IPS-18c (cell line): ENCODE results near the gene RAD51B.

Source experiments
- H3K4me3 ChIP-seq: 2 replicates; pipeline ENCODE4 v1.7.0; 2013; ENCODE audit warnings: low read depth, mild to moderate bottlenecking, low read length, moderate library complexity; ENCODE audit not compliant: insufficient read depth
- H3K9me3 ChIP-seq: one replicate; pipeline ENCODE4 v1.6.1; 2013; ENCODE audit warnings: mild to moderate bottlenecking, low read length, moderate library complexity; ENCODE audit not compliant: control insufficient read depth, insufficient read depth

The RAD51B gene

DNA sequence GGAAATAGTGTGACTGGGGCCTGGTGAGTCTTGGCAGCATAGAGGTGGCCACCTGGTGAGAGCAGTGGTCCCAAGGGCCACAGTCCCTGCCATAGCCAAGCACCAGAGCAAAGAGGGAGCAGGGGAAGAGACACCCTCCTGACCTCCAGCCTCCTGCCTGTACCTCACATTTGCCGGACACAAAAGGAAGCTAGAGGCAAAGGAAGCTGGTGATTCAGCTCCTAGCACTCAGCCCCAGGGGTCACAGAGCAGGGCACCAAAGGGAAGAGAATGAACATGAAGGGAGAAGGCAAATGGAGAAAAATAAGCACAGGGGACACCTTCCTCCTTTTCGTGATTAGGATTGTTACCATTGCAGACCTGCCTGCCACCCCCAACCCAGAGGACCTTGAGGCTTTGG lies 756.5 kb downstream of the RAD51B start:
- Histone ChIP-seq H3K4me3 (no peak overlapping the region), H3K9me3 (no peaks in the 10 kb centered on the region)

DNA sequence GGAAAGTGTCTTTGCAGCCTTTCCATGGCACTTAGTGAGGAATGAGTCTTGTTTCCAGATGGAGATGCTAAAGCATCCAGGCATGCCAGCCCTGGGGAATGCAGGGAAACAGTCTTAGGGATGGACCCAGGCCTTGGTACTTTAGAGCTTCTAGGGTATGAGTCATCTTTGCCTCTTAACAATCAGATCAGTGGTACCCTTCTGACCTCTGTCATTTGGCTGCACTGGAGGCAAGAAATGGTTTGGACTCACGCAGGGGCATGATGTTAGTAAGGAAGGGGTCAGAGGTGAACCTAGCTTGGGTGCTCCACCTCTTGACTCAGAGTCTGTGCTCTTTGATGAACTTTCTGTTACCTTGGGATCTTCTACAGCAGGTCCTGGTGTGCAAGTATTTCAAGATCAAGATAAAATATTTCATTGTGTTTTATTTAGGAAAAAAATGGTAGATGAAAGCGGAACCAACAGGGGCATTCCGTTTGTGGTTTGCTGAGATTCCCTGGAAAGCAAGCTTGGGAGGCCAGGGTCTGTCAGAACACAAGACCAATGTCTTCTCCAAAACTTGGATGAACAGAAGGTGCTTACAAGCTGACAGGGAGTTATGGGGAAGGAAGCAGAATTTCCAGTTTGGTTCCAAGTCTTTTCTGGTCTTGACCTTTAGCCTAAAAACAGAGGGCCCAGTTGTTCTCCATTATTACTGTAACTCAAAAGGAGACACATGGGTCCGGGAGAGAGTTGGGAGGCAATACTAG lies 757.1 kb downstream of the RAD51B start:
- H3K4me3 ChIP-seq: no peak overlapping the region
- H3K9me3 ChIP-seq: no peaks in the 10 kb centered on the region

DNA sequence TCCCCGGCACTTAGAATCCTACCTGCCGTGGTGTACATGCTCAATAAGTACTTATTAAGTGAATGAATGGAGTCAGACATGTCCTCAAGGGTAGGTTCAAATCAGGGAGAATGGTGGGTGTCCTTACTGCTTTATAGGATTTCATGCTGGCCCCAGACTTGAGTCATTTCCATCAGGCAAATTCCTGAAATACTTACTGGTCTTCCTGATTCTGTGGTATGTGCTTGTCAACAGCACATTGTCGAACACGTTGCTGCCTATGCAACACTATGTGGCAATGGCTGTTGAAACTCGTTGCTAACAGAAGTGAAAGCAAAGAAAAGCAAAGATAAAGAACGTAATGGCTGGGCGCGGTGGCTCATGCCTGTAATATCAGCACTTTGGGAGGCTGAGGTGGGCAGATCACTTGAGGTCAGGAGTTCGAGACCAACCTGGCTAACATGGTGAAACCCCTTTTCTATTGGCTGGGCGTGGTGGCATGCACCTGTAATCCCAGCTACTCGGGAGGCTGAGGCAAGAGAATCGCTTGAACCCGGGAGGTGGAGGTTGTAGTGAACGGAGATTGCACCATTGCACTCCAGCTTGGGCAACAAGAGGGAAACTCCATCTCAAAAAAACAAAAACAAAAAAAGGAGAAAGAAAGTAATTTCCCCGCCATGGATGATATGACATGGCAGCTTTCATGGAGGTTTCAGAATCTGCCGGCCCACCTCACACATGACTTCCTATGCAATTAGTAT lies 758.4 kb downstream of the RAD51B start:
- Histone ChIP-seq H3K9me3 (no peaks in the 10 kb centered on the region), H3K4me3 (no peak overlapping the region)

DNA sequence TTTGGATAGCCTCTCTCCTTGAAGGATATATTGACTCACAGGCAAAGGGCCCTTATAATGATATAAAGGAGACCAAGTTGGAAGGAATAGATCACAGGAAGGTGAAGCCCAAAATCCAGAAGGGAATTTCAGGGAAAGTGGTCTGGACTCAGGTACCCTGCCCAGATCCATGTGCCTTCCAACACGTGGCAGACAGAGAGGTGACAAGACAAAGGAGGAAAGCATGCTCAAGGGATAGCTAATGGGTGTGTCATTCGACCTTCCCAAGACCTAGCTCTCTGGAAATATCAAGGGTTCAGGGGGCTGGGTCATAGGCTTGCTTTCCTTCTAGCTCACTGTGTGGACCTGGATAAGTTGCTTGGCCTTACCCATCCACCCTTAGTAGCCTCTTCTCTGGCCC lies 759.0 kb downstream of the RAD51B start:
- Histone ChIP-seq H3K9me3 (no peaks in the 10 kb centered on the region), H3K4me3 (no peak overlapping the region)

DNA sequence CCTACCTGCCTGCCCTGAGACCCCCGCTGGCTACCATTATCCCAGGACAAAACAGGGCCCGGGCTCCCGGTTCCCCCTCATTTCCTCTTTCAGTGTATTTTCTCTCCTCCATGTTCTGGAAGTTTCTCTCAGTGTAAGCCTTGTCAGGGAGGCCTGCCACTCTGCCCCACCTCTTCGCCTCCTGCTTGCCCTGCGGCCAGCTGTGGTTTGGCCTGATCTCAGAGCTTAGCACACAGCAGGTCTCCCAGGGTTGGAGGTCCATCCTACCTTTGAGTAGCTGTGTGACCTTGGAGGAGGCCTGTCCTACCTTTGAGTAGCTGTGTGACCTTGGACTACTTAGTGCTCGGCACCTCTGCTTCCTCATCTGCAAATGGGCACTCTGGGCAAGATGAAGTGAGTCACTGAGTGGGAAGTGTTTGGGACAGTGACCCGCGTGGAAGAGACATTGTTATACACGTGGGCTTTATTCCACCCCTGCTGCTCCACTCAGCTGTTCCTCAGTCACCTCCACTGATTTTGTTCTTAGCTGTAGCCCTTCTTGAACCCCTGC lies 760.6 kb downstream of the RAD51B start:
- Histone ChIP-seq H3K4me3 (no peak overlapping the region), H3K9me3 (no peaks in the 10 kb centered on the region)

DNA sequence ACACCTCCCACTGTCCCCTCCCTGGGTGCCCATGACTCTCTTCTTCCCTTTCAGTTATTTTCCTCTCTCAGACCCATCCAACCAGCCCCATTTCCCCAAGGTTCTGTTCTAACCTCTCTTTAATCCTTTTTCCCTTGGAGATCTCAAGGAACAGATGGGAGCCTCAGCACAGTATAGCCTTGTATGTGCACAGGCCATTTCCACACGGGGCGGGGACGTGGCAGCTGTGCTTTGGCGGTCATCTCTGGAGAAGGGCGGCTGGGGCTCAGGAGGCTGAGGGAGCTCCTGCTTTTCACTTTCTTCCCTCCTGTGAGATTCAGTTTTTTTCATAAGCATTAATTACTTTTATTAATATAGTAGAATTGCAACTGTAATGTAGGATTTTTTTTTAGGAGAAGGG lies 761.1 kb downstream of the RAD51B start:
- H3K4me3 ChIP-seq: no peak overlapping the region
- H3K9me3 ChIP-seq: no peaks in the 10 kb centered on the region

DNA sequence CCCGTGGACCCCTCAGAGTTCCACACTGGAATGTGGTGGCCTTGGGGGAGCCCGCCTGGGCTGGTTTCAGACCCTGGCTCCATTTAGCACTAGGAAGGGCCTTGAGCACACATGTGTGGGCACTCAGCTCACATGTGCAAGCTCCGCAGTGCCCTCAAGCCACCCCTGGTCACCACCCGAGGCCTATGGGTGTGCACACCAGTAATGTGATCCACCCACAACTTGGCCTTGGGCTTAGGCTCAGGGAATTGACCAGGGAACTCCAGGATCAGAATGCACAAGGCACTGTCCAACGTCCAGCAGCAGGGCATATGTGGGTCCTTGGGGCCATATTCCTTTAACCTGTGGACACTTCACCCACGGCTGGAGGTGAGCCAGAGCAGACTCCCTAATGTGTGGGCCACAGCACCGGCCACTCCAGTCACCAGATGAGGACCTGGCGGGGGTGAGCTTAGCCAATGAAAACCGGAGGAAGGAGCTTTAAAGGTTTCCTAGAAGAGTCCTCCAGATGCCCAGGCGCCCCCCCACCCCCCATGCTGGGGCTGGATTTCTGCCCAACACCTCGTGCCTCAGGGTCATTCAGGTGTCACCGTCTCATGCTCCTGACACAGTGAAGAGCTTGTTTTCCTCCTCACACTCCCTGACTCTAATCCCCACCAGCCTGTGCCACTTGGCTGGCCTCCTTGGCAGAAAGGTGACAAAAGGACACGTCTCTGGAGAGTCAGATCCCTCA lies 764.1 kb downstream of the RAD51B start:
- no peak overlapping the region for H3K4me3 ChIP-seq
- no peaks in the 10 kb centered on the region for H3K9me3 ChIP-seq

DNA sequence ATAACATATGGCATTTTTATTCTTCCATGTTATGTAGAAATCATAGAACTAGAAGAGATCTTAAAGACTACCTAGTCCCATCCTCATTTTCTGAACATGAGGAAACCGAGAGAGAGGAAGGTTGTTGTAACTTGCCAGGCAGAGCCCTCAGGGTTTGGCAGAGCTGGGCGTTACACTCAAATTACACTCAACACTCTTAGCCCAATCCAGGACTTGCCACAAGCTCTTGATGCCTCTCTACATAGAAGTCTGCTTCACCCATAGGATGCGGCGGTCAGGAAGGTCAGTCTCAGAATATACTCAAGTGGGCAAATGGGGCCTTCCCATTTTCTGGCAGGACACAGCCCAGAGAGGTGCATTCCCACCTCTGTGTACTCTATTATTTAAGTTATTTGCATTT lies 765.2 kb downstream of the RAD51B start:
- H3K4me3 ChIP-seq: no peak overlapping the region

DNA sequence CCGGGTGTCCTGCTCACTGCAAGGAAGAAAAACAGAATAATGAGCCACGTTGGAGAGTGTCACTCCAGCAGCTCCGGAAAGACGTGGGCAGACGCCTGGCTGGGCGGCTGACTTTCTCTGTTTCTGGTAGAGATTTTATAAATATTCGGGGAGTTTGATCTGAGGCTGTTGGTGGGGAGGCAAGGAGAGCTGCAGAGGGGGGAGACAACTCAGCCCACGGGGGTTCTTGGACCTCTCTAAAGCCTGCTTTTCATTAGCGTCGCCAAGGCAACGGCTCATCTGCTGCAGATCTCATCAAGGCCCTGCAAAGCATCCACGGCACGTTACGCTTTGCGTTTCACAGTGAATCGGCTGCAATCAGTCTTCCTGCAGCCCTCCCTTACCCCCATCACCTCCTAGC lies 766.1 kb downstream of the RAD51B start:
- no peak overlapping the region for H3K4me3 ChIP-seq
- no peaks in the 10 kb centered on the region for H3K9me3 ChIP-seq

More for the DNA sequence above, 765.2 kb downstream of the RAD51B start:
- no peaks in the 10 kb centered on the region for H3K9me3 ChIP-seq

DNA sequence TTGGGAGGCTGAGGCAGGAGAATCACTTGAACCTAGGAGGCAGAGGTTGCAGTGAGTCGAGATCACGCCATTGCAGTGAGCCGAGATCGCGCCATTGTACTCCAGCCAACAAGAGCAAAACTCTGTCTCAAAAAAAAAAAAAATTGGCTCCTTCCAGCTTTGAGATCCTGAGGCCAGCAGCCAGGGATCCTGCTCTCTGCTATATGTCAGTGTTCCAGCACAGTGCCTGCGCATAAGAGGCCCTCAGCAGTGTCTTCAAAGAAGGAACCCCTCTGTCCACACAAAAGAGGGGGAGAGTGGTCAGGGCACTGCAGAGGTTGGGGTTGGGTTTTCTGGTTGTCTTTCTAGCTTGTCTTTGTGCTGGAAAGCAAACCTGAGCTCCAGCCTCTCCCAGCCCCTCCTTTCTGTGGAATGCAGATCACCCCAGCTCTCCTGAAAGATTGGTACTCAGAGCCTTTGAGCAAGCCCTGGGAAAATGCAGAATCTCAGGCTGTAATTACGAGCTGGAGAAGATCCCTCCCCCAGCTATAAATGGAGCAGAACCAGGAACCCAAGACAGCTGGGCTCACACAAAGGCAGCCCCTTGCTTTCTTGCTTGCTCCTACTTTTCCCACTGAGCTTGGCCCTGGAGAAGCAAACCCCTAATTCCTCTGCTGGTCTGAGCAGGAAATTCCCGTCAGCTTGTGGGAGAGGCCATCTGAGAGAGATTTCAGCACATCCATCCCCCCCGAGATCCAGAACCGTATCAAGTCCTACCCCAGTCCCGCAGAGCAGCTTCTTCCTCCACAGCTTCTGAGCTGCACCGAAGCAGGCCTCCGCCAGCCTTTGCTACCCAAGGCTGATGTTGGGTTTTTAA lies 767.5 kb downstream of the RAD51B start:
- H3K9me3 ChIP-seq: no peaks in the 10 kb centered on the region

DNA sequence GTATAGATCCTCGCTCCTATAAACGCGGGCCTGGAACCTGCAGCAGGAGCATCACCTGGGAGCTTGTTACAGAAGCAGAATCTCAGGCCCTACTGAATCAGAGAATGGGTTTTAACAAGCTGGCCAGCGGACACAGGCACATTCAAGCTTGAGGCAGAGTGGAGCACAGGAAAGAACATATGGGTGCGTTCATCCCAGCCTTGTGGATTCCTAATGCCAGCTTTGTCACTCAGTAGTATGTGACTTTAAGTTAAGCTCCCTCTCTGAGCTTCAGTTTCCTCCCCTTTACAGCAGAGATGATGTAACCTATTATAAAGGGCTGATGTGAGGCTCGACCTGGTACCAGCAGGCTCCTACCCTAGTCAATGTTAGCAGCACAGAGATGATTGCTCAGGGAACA lies 768.4 kb downstream of the RAD51B start:
- no peak overlapping the region for H3K4me3 ChIP-seq

More for the DNA sequence above, 767.5 kb downstream of the RAD51B start:
- no peak overlapping the region for H3K4me3 ChIP-seq

DNA sequence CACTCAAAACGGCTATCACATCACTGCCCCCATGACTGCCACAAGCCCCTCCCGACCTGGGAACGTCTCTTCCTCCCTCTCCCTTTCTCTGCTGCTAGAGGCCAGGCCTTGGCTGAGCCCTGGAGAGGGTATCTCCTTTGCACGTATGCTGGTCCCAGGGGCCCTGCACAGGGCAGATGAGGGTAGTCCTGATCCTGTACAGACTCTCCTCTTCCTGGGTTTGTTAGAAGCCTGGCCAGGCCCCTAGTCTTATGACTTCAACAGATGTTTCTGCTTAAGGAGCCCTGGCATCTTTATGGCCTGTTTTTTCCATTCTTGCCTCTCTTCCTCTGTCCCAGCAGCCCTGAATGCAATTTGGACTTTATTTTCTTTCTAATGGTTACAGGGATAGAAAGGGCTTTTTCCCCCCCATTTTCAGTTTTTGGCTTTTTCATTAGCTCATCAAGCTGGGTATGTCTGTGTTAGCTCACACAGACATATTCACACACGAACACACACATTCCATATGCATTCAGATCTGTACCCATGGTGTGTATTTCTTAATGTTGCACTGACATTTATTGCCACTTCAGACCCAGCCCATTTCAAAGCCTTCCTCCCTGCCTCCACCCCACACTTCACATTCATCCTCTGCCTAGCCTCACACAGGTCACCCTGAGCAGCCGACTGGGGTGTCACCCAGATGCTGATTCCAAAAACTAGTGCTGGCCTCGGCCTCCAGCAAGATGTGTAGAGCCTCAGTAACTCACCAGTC lies 770.0 kb downstream of the RAD51B start:
- Histone ChIP-seq H3K4me3 (no peak overlapping the region), H3K9me3 (no peaks in the 10 kb centered on the region)

More for the DNA sequence above, 768.4 kb downstream of the RAD51B start:
- no peaks in the 10 kb centered on the region for H3K9me3 ChIP-seq

DNA sequence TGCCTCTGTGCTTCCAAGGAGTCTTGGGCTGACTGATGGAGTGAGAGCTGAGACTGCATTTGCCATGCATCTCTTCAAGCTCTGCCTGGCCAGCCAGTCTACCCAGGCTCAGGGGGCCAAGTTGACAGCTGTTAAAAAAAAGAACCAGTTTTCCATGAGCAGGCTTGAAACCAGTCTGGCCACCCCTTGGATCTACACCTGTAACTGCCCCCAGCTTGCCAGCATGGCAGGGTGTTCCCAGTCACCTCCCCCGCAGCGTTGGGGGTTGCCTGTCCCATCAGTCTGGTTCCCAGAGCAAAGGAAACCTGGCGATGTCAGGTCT lies 770.6 kb downstream of the RAD51B start:
- Histone ChIP-seq H3K9me3 (no peaks in the 10 kb centered on the region), H3K4me3 (no peak overlapping the region)

DNA sequence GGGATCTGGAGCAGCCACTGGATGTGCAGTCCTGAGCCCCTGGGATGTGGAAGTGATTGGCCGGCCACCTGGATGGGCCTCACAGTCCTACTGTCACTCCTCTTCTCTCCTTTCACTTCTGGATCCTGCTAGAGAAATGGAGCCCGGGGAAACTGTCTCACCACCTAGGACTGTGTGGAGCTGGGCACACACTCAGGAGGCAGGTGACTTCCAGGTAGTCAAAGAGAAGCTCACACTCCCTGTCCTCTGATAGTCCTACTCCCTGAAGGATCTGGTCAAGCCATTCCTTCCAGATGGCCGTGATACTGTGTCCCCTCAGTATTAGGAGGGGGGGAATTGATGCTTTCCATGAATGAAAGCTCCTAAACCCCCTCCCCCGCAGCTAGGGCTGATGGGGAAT lies 772.2 kb downstream of the RAD51B start:
- Histone ChIP-seq H3K9me3 (no peaks in the 10 kb centered on the region), H3K4me3 (no peak overlapping the region)

DNA sequence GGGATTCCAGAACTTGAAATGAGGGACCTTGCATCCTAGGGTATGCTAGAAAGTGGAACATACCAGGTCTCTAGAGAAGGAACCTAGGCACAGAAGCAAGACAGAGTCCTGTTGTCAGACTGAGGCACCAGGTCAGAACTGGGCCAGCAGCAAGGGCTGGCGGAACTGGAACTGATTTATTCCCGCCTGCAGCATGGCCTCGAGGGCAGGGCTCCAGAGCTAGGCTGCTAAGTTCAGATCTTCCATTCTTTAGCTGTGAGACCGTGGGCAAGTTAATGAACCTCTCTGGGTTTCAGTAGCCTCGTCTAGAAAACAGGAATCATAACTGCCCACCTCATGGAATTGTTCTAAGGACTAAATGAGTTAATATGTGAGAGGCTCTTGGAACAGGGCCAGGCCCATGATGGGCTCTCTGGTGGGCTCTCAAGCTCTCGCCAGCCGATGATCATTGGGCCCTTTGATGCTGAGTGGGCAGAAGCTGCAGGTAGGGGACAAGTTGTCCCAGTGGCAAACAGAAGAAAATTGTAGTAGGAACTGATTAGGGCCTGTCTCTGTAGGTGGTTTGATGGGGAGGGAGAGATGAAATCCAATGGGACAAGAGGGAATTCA lies 773.5 kb downstream of the RAD51B start:
- Histone ChIP-seq H3K4me3 (no peak overlapping the region), H3K9me3 (no peaks in the 10 kb centered on the region)
